ENCODE results near the gene MAP1S.

DNA sequence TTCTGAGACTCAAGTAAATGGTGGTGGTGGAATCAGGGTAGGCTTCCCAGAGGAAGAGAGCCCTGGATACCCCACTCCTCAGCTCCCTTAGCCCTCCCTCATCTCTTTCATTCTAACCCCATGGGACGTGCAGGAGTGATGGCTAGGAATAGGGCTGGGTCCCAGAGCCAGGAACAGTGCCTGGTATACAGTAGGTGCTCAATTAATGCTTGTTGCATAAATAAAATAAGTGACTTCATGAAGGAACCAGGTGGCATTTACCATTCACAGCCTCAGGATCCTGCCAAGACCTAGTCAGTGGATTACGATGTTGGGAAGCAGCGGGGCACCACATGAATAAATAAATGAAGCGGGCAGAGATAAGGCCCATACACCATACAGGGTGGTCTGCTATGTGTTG, 35.0 kb upstream of the MAP1S start:
- TF ChIP-seq, protein P1, sequence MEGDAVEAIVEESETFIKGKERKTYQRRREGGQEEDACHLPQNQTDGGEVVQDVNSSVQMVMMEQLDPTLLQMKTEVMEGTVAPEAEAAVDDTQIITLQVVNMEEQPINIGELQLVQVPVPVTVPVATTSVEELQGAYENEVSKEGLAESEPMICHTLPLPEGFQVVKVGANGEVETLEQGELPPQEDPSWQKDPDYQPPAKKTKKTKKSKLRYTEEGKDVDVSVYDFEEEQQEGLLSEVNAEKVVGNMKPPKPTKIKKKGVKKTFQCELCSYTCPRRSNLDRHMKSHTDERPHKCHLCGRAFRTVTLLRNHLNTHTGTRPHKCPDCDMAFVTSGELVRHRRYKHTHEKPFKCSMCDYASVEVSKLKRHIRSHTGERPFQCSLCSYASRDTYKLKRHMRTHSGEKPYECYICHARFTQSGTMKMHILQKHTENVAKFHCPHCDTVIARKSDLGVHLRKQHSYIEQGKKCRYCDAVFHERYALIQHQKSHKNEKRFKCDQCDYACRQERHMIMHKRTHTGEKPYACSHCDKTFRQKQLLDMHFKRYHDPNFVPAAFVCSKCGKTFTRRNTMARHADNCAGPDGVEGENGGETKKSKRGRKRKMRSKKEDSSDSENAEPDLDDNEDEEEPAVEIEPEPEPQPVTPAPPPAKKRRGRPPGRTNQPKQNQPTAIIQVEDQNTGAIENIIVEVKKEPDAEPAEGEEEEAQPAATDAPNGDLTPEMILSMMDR (IDR thresholded peaks at IDR 0.05; ENCODE audit: poor library complexity), result no peak
- no peak for TF ChIP-seq EZH2 (IDR thresholded peaks at IDR 0.05; ENCODE audit: borderline replicate concordance)
- TF ChIP-seq EZH2phosphoT487 (IDR thresholded peaks at IDR 0.05; ENCODE audit: low read depth, severe bottlenecking, unreplicated experiment), result no peak
